HCT116 (cell line): ENCODE data around the gene TJAP1. TPM values are rescaled to one million over a fixed set of nuclear protein-coding genes. Genes with fewer than 3 reads are reported as not detected.

Experiments
- ATAC-seq: fragments of 200-7000 bp; cut with Tn5 transposase; 2 replicates; pipeline ENCODE4 v1.9.1; 2020; ENCODE audit warnings: mild to moderate bottlenecking, moderate library complexity
- BruUV-seq: library from RNA; stranded (reverse); fragments of 400-500 nt; replicated peaks from 2 replicates; lab custom pipeline; 2021; lab: Mats Ljungman, UMichigan
- CTCF ChIA-PET: fragments of 300-600 bp; sonication (Branson Sonifier 250); formaldehyde crosslinking; loops from one replicate; lab custom pipeline; 2021; ENCODE audit warnings: antibody characterized with exemption; lab: Charles Lee
- POLR2A ChIA-PET: fragments of 300-600, 350-600 bp; sonication (Branson Sonifier 250); formaldehyde crosslinking; loops from one replicate; lab custom pipeline; 2021; ENCODE audit warnings: antibody characterized with exemption; lab: Charles Lee
- RAD21 ChIA-PET, 2 experiments: fragments of 300-600 bp; sonication (Branson Sonifier 250); formaldehyde crosslinking; loops; one replicate each; lab custom pipeline; 2023; ENCODE audit warnings: low total read pairs in 2 of 2; ENCODE audit not compliant: uncharacterized antibody in 2 of 2, unreplicated experiment in 2 of 2, low non-redundant PET in 1 of 2; lab: Charles Lee
- DNase-seq: peaks from one replicate; pipeline ENCODE4 v3.0.0-alpha.2; 2010; ENCODE audit warnings: low read depth, low spot score
- H2AFZ ChIP-seq: fragments of 200-600 bp; shearing (Covaris generic), sonication (generic); 2 replicates; pipeline ENCODE4 v1.6.1; 2017; ENCODE audit warnings: low read depth, mixed run types, mixed read lengths, antibody characterized with exemption, low read length; ENCODE audit not compliant: poor library complexity, severe bottlenecking
- H3K27ac ChIP-seq: 2 replicates; pipeline ENCODE4 v1.5.1; 2012; ENCODE audit warnings: low read depth, low read length
- H3K27me3 ChIP-seq: fragments of 200-600 bp; sonication (generic); 2 replicates; pipeline ENCODE4 v1.6.1; 2016; ENCODE audit warnings: mixed run types, low read length, mixed read lengths; ENCODE audit not compliant: insufficient read depth
- H3K36me3 ChIP-seq, 2 experiments: fragments of 200-500 bp in 1 of 2; fragments of 200-600 bp in 1 of 2; sonication (Bioruptor generic) in 1 of 2; sonication (generic) in 1 of 2; 2 replicates each; pipeline versions ENCODE4 v1.5.1 to v1.6.1; 2014 to 2016; ENCODE audit warnings: low read length in 2 of 2, inconsistent platforms in 1 of 2, mixed read lengths in 1 of 2, mixed run types in 1 of 2; ENCODE audit not compliant: insufficient read depth in 2 of 2, control insufficient read depth in 1 of 2
- H3K4me1 ChIP-seq, 2 experiments: fragments of 200-600 bp in 1 of 2; sonication (generic) in 1 of 2; 2 replicates each; pipeline versions ENCODE4 v1.5.1 to v1.6.1; 2012 to 2017; ENCODE audit warnings: low read length in 2 of 2, inconsistent platforms in 1 of 2, mild to moderate bottlenecking in 1 of 2, mixed read lengths in 1 of 2, mixed run types in 1 of 2, moderate library complexity in 1 of 2; ENCODE audit not compliant: insufficient read depth in 2 of 2, control insufficient read depth in 1 of 2
- H3K4me2 ChIP-seq: fragments of 200-600 bp; sonication (generic); 2 replicates; pipeline ENCODE4 v1.6.1; 2017; ENCODE audit warnings: mixed run types, low read length, mixed read lengths
- H3K4me3 ChIP-seq, 2 experiments: fragments of 200-600 bp in 1 of 2; sonication (generic) in 1 of 2; replicated peaks in 1 of 2; 2 replicates each; pipeline ENCODE4 v1.5.1; 2011 to 2016; ENCODE audit warnings: low read length in 2 of 2, control low read depth in 1 of 2, low read depth in 1 of 2, mild to moderate bottlenecking in 1 of 2, mixed read lengths in 1 of 2, mixed run types in 1 of 2
- H3K79me2 ChIP-seq: fragments of 200-600 bp; sonication (generic); 2 replicates; pipeline ENCODE4 v1.6.1; 2017; ENCODE audit warnings: mild to moderate bottlenecking, mixed run types, low read length, moderate library complexity, mixed read lengths; ENCODE audit not compliant: insufficient read depth
- H3K9ac ChIP-seq: fragments of 200-600 bp; sonication (generic); 2 replicates; pipeline ENCODE4 v1.6.1; 2016; ENCODE audit warnings: low read length, mixed read lengths
- H3K9me2 ChIP-seq: fragments of 200-600 bp; sonication (generic), shearing (Covaris generic); 2 replicates; pipeline ENCODE4 v1.6.1; 2017; ENCODE audit warnings: mixed run types, mild to moderate bottlenecking, moderate library complexity; ENCODE audit not compliant: insufficient read depth
- H3K9me3 ChIP-seq, 2 experiments: fragments of 200-500 bp in 1 of 2; fragments of 200-600 bp in 1 of 2; sonication (Bioruptor generic) in 1 of 2; sonication (generic) in 1 of 2; 2 replicates each; pipeline ENCODE4 v1.6.1; 2014 to 2017; ENCODE audit warnings: low read length in 2 of 2, mixed read lengths in 2 of 2, inconsistent platforms in 1 of 2, low read depth in 1 of 2, mild to moderate bottlenecking in 1 of 2, mixed run types in 1 of 2, moderate library complexity in 1 of 2; ENCODE audit not compliant: control insufficient read depth in 1 of 2, insufficient read depth in 1 of 2
- H4K20me1 ChIP-seq: fragments of 200-600 bp; sonication (generic), shearing (Covaris generic); 2 replicates; pipeline ENCODE4 v1.6.1; 2017; ENCODE audit warnings: mixed run types, mild to moderate bottlenecking, moderate library complexity; ENCODE audit not compliant: insufficient read depth
- CEBPB ChIP-seq: IDR thresholded peaks from 2 replicates; pipeline ENCODE4 v1.6.1; 2012; ENCODE audit warnings: low read depth
- EGR1 ChIP-seq: IDR thresholded peaks from 2 replicates; pipeline ENCODE4 v1.6.1; 2012; ENCODE audit warnings: low read depth
- ELF1 ChIP-seq: IDR thresholded peaks from 2 replicates; pipeline ENCODE4 v1.6.1; 2012; ENCODE audit warnings: low read depth, borderline replicate concordance
- EZH2phosphoT487 ChIP-seq: fragments of 200-600 bp; IDR thresholded peaks from 2 replicates; pipeline ENCODE4 v1.6.1; 2018; ENCODE audit warnings: antibody characterized with exemption, borderline replicate concordance
- JUND ChIP-seq: IDR thresholded peaks from 2 replicates; pipeline ENCODE4 v1.6.1; 2012
- POLR2AphosphoS5 ChIP-seq: IDR thresholded peaks from 2 replicates; pipeline ENCODE4 v1.6.1; 2011; ENCODE audit warnings: mild to moderate bottlenecking, low read depth, low read length, moderate library complexity
- RAD21 ChIP-seq: IDR thresholded peaks from 2 replicates; pipeline ENCODE4 v1.6.1; 2012; ENCODE audit warnings: low read depth, mild to moderate bottlenecking
- SIN3A ChIP-seq: IDR thresholded peaks from 2 replicates; pipeline ENCODE4 v1.6.1; 2012; ENCODE audit warnings: low read depth
- SP1 ChIP-seq: IDR thresholded peaks from 2 replicates; pipeline ENCODE4 v1.6.1; 2012; ENCODE audit warnings: low read depth
- SRF ChIP-seq: IDR thresholded peaks from 2 replicates; pipeline ENCODE4 v1.6.1; 2012; ENCODE audit warnings: low read depth
- TCF7L2 ChIP-seq: IDR thresholded peaks from 2 replicates; pipeline ENCODE4 v1.7.0; 2011; ENCODE audit warnings: borderline replicate concordance, inconsistent platforms; ENCODE audit not compliant: insufficient read depth, insufficient read length; ENCODE audit errors: extremely low read depth
- YY1 ChIP-seq: IDR thresholded peaks from 2 replicates; pipeline ENCODE4 v1.6.1; 2011; ENCODE audit warnings: low read length, low read depth, moderate library complexity, mild to moderate bottlenecking; ENCODE audit not compliant: insufficient replicate concordance; ENCODE audit errors: extremely low read depth
- ZNF274 ChIP-seq: fragments of 200-500 bp; sonication (Bioruptor generic); IDR thresholded peaks from 2 replicates; pipeline ENCODE4 v1.6.1; 2014; ENCODE audit warnings: mild to moderate bottlenecking, low read depth, low read length, inconsistent platforms
- intact Hi-C: fragments of 100-400 bp; cut with micrococcal nuclease; formaldehyde crosslinking; loops from 2 replicates; pipeline ENCODE4 v1.10.0; 2022
- total RNA-seq: library from RNA; stranded (reverse); gene quantifications from one replicate; pipeline ENCODE4 v1.2.1, GENCODE V29; 2021; ENCODE audit not compliant: unreplicated experiment
- TF ChIP-seq, protein P1 (sequence below), 3 experiments: fragments of 200-600 bp in 1 of 3; sonication (generic) in 1 of 3; IDR thresholded peaks in 2 of 3; conservative IDR thresholded peaks in 1 of 3; 2 replicates each; pipeline ENCODE4 v1.5.1; 2012 to 2017; ENCODE audit warnings: low read depth in 2 of 3, low read length in 2 of 3, antibody characterized with exemption in 1 of 3, borderline replicate concordance in 1 of 3, control low read depth in 1 of 3, mild to moderate bottlenecking in 1 of 3, mixed read lengths in 1 of 3, mixed run types in 1 of 3, moderate library complexity in 1 of 3; ENCODE audit not compliant: insufficient read depth in 1 of 3
- TF ChIP-seq, protein P2 (sequence below): IDR thresholded peaks from 2 replicates; pipeline ENCODE4 v1.6.1; 2011; ENCODE audit warnings: mild to moderate bottlenecking, low read length, moderate library complexity; ENCODE audit not compliant: insufficient replicate concordance; ENCODE audit errors: extremely low read depth
- TF ChIP-seq, protein P3 (sequence below): IDR thresholded peaks from 2 replicates; pipeline ENCODE4 v1.6.1; 2012; ENCODE audit warnings: low read depth
- TF ChIP-seq, protein P4 (sequence below): IDR thresholded peaks from 2 replicates; pipeline ENCODE4 v1.6.1; 2012

TJAP1 gene
- total RNA-seq, 1 experiment from 2014 or later = 45.2 TPM

DNA sequence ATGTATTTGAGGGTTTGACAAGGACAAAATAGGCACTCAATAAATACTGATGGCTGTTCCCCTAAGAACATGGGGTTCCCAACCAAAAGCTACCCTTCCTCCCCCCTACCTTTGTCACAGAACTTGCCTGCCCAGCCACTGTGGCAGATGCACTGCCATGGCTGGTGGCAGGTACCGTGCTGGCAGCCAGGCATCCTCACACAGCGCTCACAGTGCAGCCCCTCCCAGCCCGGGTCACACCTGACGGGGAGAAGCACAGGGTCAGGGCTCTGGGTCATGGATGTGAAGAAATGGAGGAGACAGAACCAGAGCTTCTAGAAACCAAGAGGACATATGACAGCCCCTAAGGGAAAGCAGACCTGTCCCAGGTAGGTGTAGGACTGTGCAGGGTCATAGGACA, 24.5 kb upstream of the TJAP1 start:
- H3K79me2 ChIP-seq = no peaks in the 10 kb centered on the region
- ChIA-PET POLR2A (no interaction called here), RAD21 (no interaction called here), CTCF (no interaction called here)
- TF ChIP-seq YY1 = no peak
- no peak for TF ChIP-seq TCF7L2
- TF ChIP-seq CEBPB = no peak
- TF ChIP-seq JUND = no peak
- TF ChIP-seq, protein P1, sequence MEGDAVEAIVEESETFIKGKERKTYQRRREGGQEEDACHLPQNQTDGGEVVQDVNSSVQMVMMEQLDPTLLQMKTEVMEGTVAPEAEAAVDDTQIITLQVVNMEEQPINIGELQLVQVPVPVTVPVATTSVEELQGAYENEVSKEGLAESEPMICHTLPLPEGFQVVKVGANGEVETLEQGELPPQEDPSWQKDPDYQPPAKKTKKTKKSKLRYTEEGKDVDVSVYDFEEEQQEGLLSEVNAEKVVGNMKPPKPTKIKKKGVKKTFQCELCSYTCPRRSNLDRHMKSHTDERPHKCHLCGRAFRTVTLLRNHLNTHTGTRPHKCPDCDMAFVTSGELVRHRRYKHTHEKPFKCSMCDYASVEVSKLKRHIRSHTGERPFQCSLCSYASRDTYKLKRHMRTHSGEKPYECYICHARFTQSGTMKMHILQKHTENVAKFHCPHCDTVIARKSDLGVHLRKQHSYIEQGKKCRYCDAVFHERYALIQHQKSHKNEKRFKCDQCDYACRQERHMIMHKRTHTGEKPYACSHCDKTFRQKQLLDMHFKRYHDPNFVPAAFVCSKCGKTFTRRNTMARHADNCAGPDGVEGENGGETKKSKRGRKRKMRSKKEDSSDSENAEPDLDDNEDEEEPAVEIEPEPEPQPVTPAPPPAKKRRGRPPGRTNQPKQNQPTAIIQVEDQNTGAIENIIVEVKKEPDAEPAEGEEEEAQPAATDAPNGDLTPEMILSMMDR (IDR thresholded peaks at IDR 0.05 in 2 of 3, conservative IDR thresholded peaks at IDR 0.05 in 1 of 3; ENCODE audit: borderline replicate concordance in 1 of 3, insufficient read depth in 1 of 3, low read depth in 2 of 3, low read length in 2 of 3) = no peak
- TF ChIP-seq, protein P2, sequence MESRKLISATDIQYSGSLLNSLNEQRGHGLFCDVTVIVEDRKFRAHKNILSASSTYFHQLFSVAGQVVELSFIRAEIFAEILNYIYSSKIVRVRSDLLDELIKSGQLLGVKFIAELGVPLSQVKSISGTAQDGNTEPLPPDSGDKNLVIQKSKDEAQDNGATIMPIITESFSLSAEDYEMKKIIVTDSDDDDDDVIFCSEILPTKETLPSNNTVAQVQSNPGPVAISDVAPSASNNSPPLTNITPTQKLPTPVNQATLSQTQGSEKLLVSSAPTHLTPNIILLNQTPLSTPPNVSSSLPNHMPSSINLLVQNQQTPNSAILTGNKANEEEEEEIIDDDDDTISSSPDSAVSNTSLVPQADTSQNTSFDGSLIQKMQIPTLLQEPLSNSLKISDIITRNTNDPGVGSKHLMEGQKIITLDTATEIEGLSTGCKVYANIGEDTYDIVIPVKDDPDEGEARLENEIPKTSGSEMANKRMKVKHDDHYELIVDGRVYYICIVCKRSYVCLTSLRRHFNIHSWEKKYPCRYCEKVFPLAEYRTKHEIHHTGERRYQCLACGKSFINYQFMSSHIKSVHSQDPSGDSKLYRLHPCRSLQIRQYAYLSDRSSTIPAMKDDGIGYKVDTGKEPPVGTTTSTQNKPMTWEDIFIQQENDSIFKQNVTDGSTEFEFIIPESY = no peak
- TF ChIP-seq EZH2phosphoT487 = no peak
- TF ChIP-seq, protein P3, sequence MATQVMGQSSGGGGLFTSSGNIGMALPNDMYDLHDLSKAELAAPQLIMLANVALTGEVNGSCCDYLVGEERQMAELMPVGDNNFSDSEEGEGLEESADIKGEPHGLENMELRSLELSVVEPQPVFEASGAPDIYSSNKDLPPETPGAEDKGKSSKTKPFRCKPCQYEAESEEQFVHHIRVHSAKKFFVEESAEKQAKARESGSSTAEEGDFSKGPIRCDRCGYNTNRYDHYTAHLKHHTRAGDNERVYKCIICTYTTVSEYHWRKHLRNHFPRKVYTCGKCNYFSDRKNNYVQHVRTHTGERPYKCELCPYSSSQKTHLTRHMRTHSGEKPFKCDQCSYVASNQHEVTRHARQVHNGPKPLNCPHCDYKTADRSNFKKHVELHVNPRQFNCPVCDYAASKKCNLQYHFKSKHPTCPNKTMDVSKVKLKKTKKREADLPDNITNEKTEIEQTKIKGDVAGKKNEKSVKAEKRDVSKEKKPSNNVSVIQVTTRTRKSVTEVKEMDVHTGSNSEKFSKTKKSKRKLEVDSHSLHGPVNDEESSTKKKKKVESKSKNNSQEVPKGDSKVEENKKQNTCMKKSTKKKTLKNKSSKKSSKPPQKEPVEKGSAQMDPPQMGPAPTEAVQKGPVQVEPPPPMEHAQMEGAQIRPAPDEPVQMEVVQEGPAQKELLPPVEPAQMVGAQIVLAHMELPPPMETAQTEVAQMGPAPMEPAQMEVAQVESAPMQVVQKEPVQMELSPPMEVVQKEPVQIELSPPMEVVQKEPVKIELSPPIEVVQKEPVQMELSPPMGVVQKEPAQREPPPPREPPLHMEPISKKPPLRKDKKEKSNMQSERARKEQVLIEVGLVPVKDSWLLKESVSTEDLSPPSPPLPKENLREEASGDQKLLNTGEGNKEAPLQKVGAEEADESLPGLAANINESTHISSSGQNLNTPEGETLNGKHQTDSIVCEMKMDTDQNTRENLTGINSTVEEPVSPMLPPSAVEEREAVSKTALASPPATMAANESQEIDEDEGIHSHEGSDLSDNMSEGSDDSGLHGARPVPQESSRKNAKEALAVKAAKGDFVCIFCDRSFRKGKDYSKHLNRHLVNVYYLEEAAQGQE = no peak
- TF ChIP-seq SRF = no peak
- no peak for TF ChIP-seq SIN3A
- TF ChIP-seq ELF1 = no peak
- TF ChIP-seq, protein P4, sequence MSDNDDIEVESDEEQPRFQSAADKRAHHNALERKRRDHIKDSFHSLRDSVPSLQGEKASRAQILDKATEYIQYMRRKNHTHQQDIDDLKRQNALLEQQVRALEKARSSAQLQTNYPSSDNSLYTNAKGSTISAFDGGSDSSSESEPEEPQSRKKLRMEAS = no peak
- no peak for TF ChIP-seq POLR2AphosphoS5
- TF ChIP-seq EGR1 = no peak
- no peak for TF ChIP-seq SP1
- TF ChIP-seq ZNF274 = no peak
- TF ChIP-seq RAD21 = no peak
- intact Hi-C loops = no loop called here
- no peak overlapping the region for H3K27ac ChIP-seq
- no peak overlapping the region for H2AFZ ChIP-seq
- DNase-seq = no peak
- no peak for ATAC-seq
- H3K9me2 ChIP-seq = no peaks in the 10 kb centered on the region
- no peak overlapping the region for H3K4me2 ChIP-seq
- no TSS peak for BruUV-seq
- no peak overlapping the region for H3K9ac ChIP-seq
- no peaks in the 10 kb centered on the region for H3K27me3 ChIP-seq
- no peak overlapping the region for H3K4me3 ChIP-seq
- H3K36me3 ChIP-seq = peaks cover 0 to 3% of the 10 kb centered on the region in 2 experiments; a peak in 3 of 4 replicates
- H3K4me1 ChIP-seq = peaks cover 5 to 30% of the 10 kb centered on the region in 2 experiments; a peak in 3 of 4 replicates
- H3K9me3 ChIP-seq = no peaks in the 10 kb centered on the region
- H4K20me1 ChIP-seq = no peaks in the 10 kb centered on the region
